ENCODE results near the gene BRPF3. TPM values are rescaled to one million over a fixed set of nuclear protein-coding genes. Genes with fewer than 3 reads are reported as not detected.
A peak's percentile ranks its signal among the peaks of the same experiment; 100 is the strongest.

The BRPF3 gene
- total and polyA plus RNA-seq, 2 donors (not counting 3 experiments of a cell fraction or from before 2014, with no cell fraction given): 30.5 to 35.7 TPM

DNA sequence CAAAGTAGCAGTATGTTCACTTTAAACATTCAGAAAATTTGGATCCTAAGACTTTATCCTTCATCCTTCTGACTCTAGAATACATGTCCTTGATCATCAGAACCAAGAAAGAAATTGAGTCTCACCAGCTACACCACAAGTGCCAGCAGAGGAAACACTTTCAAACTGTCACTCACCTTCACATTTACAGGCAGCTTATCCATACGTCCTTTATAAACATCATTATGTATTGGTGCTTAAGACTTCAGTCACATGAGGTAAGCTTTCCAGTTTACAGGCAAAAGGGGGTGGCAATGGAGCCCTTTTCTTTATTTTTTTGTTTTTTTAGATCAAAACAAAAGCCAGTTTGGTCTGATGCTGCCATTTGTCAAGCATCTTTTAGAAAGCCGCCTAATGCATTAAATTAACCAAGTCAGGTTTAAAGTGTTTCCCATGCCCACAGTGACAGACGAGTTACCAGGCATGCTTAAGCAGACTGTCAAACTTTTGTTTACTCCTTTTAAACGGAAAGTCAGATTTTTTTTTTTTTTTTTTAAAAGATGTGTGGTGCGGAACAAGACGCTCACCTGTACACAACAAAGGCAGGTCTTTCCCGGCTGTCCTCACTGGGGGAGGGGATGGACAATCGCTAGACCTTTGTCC is 952 bp upstream of the BRPF3 start:
- intact Hi-C loops (cut with micrococcal nuclease): loop anchor here (1.0 to 2.0 kb wide), 2 partner anchors 72 to 155 kb away; no protein-coding TSS in a partner anchor
- TF ChIP-seq MYC (IDR thresholded peaks at IDR 0.05; ENCODE audit: low read depth, low read length) (no peak), FOS (IDR thresholded peaks at IDR 0.05; ENCODE audit: borderline replicate concordance, insufficient read depth, low read length) (no peak), EZH2 (IDR thresholded peaks at IDR 0.05; ENCODE audit: borderline replicate concordance, low read depth, low read length, severe bottlenecking) (no peak), POLR2AphosphoS5 (IDR thresholded peaks at IDR 0.05; ENCODE audit: insufficient read depth, low read depth, low read length) (no peak), JUN (IDR thresholded peaks at IDR 0.05; ENCODE audit: borderline replicate concordance, insufficient read depth, insufficient read length, low read depth) (no peak), GATA2 (IDR thresholded peaks at IDR 0.05; ENCODE audit: insufficient read depth, insufficient read length, low read depth, low read length) (no peak), POLR2A (IDR thresholded peaks at IDR 0.05; ENCODE audit: low read depth, low read length) (no peak)
- TF ChIP-seq, protein P1, sequence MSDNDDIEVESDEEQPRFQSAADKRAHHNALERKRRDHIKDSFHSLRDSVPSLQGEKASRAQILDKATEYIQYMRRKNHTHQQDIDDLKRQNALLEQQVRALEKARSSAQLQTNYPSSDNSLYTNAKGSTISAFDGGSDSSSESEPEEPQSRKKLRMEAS (IDR thresholded peaks at IDR 0.05; ENCODE audit: insufficient read depth, insufficient read length): no peak
- TF ChIP-seq, protein P2, sequence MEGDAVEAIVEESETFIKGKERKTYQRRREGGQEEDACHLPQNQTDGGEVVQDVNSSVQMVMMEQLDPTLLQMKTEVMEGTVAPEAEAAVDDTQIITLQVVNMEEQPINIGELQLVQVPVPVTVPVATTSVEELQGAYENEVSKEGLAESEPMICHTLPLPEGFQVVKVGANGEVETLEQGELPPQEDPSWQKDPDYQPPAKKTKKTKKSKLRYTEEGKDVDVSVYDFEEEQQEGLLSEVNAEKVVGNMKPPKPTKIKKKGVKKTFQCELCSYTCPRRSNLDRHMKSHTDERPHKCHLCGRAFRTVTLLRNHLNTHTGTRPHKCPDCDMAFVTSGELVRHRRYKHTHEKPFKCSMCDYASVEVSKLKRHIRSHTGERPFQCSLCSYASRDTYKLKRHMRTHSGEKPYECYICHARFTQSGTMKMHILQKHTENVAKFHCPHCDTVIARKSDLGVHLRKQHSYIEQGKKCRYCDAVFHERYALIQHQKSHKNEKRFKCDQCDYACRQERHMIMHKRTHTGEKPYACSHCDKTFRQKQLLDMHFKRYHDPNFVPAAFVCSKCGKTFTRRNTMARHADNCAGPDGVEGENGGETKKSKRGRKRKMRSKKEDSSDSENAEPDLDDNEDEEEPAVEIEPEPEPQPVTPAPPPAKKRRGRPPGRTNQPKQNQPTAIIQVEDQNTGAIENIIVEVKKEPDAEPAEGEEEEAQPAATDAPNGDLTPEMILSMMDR (IDR thresholded peaks at IDR 0.05; ENCODE audit: extremely low read depth in 1 of 2, insufficient read depth in 1 of 2, low read depth in 1 of 2, low read length in 2 of 2): no peak
- H2AFZ ChIP-seq (ENCODE audit: low read depth, low read length): peak overlapping the region; percentile 92
- POLR2A ChIA-PET: interaction anchor here (0.9 kb wide), 1 partner anchor 68 kb away, joined by 4 read pairs; no protein-coding TSS in a partner anchor
- H3K4me1 ChIP-seq (ENCODE audit: control insufficient read depth, extremely low read depth, insufficient read depth, low read length): peaks cover 12% of the 10 kb centered on the region
- peak overlapping the region; percentile 94 for H3K4me2 ChIP-seq (ENCODE audit: insufficient read depth, low read length)
- H3K9me1 ChIP-seq (replicated peaks; ENCODE audit: control insufficient read depth, extremely low read depth, insufficient read depth, low read length): no peaks in the 10 kb centered on the region
- H3K27me3 ChIP-seq (ENCODE audit: control insufficient read depth in 2 of 2, insufficient read depth in 2 of 2, low read length in 2 of 2): no peaks in the 10 kb centered on the region
- FAIRE-seq (peak; percentile 24), DNase-seq (ENCODE audit: low read depth, low spot score) (peak; percentile 3)
- no peaks in the 10 kb centered on the region for H3K9me3 ChIP-seq (replicated peaks; ENCODE audit: control insufficient read depth, insufficient read depth, low read length)
- peaks cover 4 to 6% of the 10 kb centered on the region in 2 experiments for H3K36me3 ChIP-seq (ENCODE audit: control insufficient read depth in 2 of 2, extremely low read depth in 1 of 2, insufficient read depth in 2 of 2, low read length in 2 of 2)
- peak overlapping the region; percentile 80 for H3K9ac ChIP-seq (replicated peaks; ENCODE audit: extremely low read depth, insufficient read depth, low read length)
- peaks cover 30% of the 10 kb centered on the region for H3K79me2 ChIP-seq (ENCODE audit: control insufficient read depth, insufficient read depth, low read length)
- peak overlapping the region in 2 of 3 experiments; percentile 75 to 90 for H3K4me3 ChIP-seq (replicated peaks in 1 of 3; ENCODE audit: insufficient read depth in 1 of 3, low read depth in 1 of 3, low read length in 3 of 3)
- peaks cover 3% of the 10 kb centered on the region for H4K20me1 ChIP-seq (replicated peaks; ENCODE audit: control insufficient read depth, extremely low read depth, insufficient read depth, low read length)
- H3K27ac ChIP-seq (ENCODE audit: insufficient read depth, low read depth, low read length): peak overlapping the region; percentile 83
- CTCF ChIA-PET: interaction anchor here (0.7 to 3.0 kb wide), 11 partner anchors 10 to 168 kb away, joined by 3 to 25 read pairs (median 3); partner anchors contain the start of gene MAPK14
- TSS peak; percentile 52 for BruUV-seq (replicated peaks)
- dilution Hi-C loops (cut with MboI; ENCODE audit: extremely low pct_ligation_motif_present, low sequenced_read_pairs): no loop called here

Data from endothelial cell of umbilical vein (primary cell).